ENCODE data around the gene ITIH4. TPM values are rescaled to one million over a fixed set of nuclear protein-coding genes. Genes with fewer than 3 reads are reported as not detected.

The ITIH4 gene
- total RNA-seq, 2 donors from 2014 or later: 2.1 to 7.3 TPM

GRCh38 chr3:52839268-52839575, 8.8 kb upstream of the ITIH4 start:
- intact Hi-C loops (cut with DNase I): no loop called here
- H3K4me1 ChIP-seq: no peaks in the 10 kb centered on the region
- H3K9me3 ChIP-seq: no peaks in the 10 kb centered on the region
- H3K36me3 ChIP-seq: no peaks in the 10 kb centered on the region
- no peak for DNase-seq
- no peaks in the 10 kb centered on the region for H3K27me3 ChIP-seq
- H3K27ac ChIP-seq: no peak overlapping the region
- TF ChIP-seq CTCF (IDR thresholded peaks at IDR 0.05): no peak
- H3K4me3 ChIP-seq: no peak overlapping the region
- no peak overlapping the region for H3K9ac ChIP-seq (ENCODE audit: low read depth in 2 of 2, low read length in 2 of 2)

- no peaks in the 10 kb centered on the region for H3K36me3 ChIP-seq
- intact Hi-C loops (cut with DNase I): no loop called here
- no peaks in the 10 kb centered on the region for H3K27me3 ChIP-seq
- H3K4me3 ChIP-seq: no peak overlapping the region
- no peak overlapping the region for H3K9ac ChIP-seq (ENCODE audit: low read depth in 2 of 2, low read length in 2 of 2)
- no peaks in the 10 kb centered on the region for H3K4me1 ChIP-seq
- no peak overlapping the region for H3K27ac ChIP-seq
- no peaks in the 10 kb centered on the region for H3K9me3 ChIP-seq
- DNase-seq: no peak
- no peak for TF ChIP-seq CTCF (IDR thresholded peaks at IDR 0.05)
Observed at GRCh38 chr3:52838561-52839267, 8.2 kb upstream of the ITIH4 start.

GRCh38 chr3:52836986-52837385, 6.5 kb upstream of the ITIH4 start:
- no peak for DNase-seq
- no peaks in the 10 kb centered on the region for H3K9me3 ChIP-seq
- H3K27me3 ChIP-seq: no peaks in the 10 kb centered on the region
- no peak overlapping the region for H3K9ac ChIP-seq (ENCODE audit: low read depth in 2 of 2, low read length in 2 of 2)
- H3K4me3 ChIP-seq: no peak overlapping the region
- no peaks in the 10 kb centered on the region for H3K4me1 ChIP-seq
- H3K36me3 ChIP-seq: no peaks in the 10 kb centered on the region
- intact Hi-C loops (cut with DNase I): no loop called here
- H3K27ac ChIP-seq: no peak overlapping the region
- TF ChIP-seq CTCF (IDR thresholded peaks at IDR 0.05): no peak

GRCh38 chr3:52836471-52836845, 6.0 kb upstream of the ITIH4 start:
- Histone ChIP-seq H3K27me3 (no peaks in the 10 kb centered on the region), H3K4me3 (no peak overlapping the region), H3K36me3 (no peaks in the 10 kb centered on the region), H3K4me1 (no peaks in the 10 kb centered on the region), H3K9ac (ENCODE audit: low read depth in 2 of 2, low read length in 2 of 2) (no peak overlapping the region), H3K9me3 (no peaks in the 10 kb centered on the region), H3K27ac (no peak overlapping the region)
- no peak for TF ChIP-seq CTCF (IDR thresholded peaks at IDR 0.05)
- intact Hi-C loops (cut with DNase I): no loop called here
- DNase-seq: no peak

GRCh38 chr3:52835766-52836470, 5.4 kb upstream of the ITIH4 start:
- intact Hi-C loops (cut with DNase I): no loop called here
- Histone ChIP-seq H3K9ac (ENCODE audit: low read depth in 2 of 2, low read length in 2 of 2) (no peak overlapping the region), H3K4me3 (no peak overlapping the region), H3K27me3 (no peaks in the 10 kb centered on the region), H3K4me1 (no peaks in the 10 kb centered on the region), H3K36me3 (no peaks in the 10 kb centered on the region), H3K9me3 (no peaks in the 10 kb centered on the region), H3K27ac (no peak overlapping the region)
- no peak for DNase-seq
- no peak for TF ChIP-seq CTCF (IDR thresholded peaks at IDR 0.05)
